GM19438 (cell line): ENCODE data around the gene ZMYND12.

Experiments
- ATAC-seq: cut with Tn5 transposase; IDR thresholded peaks from one replicate; pipeline ENCODE4 v1.9.1; 2021; ENCODE audit warnings: low read depth; ENCODE audit not compliant: unreplicated experiment

ZMYND12 gene

GRCh38 chr1:42399315-42400100, 56.3 kb downstream of the ZMYND12 start:
- no peak for ATAC-seq

- no peak for ATAC-seq
These were observed 62.6 kb downstream of the ZMYND12 start for GRCh38 chr1:42392967-42393848.

- ATAC-seq = no peak
These were observed 63.6 kb downstream of the ZMYND12 start for GRCh38 chr1:42392255-42392654.

- ATAC-seq = no peak
These were observed 69.8 kb downstream of the ZMYND12 start for GRCh38 chr1:42386051-42386450.

- no peak for ATAC-seq
These were observed 70.5 kb downstream of the ZMYND12 start for GRCh38 chr1:42385283-42385682.

GRCh38 chr1:42381280-42381673, 74.5 kb downstream of the ZMYND12 start:
- ATAC-seq = no peak

- ATAC-seq = peak; percentile 83
These were observed 75.1 kb downstream of the ZMYND12 start, which contains the start of gene RIMKLA for GRCh38 chr1:42380586-42381279. Gene RIMKLA, plus strand, starts transcription at chr1:42380792. Its CDS starts 143 bp downstream, at chr1:42380935.
